Activated CD4-positive, alpha-beta T cell treated with anti-CD3 and anti-CD28 coated beads, Interleukin-2, amount 50 U/mL, for 1 hour (primary cell): ENCODE measurements around the gene MIPEP.
"Not testable (repeated sequence)": the region's sequence is repeated elsewhere in the genome, so short reads cannot be mapped to it uniquely, and the experiment has no call there.

Experiments used
- DNase-seq: peaks from one replicate; pipeline ENCODE4 v3.0.0-alpha.2; 2020

Gene MIPEP

GRCh38 chr13:23770973-23771372 lies 118.2 kb downstream of the MIPEP start:
- DNase-seq: no peak

- DNase-seq: no peak
These were observed 118.8 kb downstream of the MIPEP start for GRCh38 chr13:23770428-23770827.

- DNase-seq: no peak
These were observed 119.8 kb downstream of the MIPEP start for GRCh38 chr13:23769401-23769800.

- no peak for DNase-seq
These were observed 121.4 kb downstream of the MIPEP start for GRCh38 chr13:23767838-23768237.

GRCh38 chr13:23766939-23767338 lies 122.3 kb downstream of the MIPEP start:
- DNase-seq: no peak

- DNase-seq: no peak
These were observed 122.9 kb downstream of the MIPEP start for GRCh38 chr13:23766283-23766682.

- no peak for DNase-seq
These were observed 123.7 kb downstream of the MIPEP start for GRCh38 chr13:23765531-23765930.

GRCh38 chr13:23763318-23763717 lies 125.9 kb downstream of the MIPEP start:
- DNase-seq: no peak

GRCh38 chr13:23761760-23762159 lies 127.4 kb downstream of the MIPEP start:
- DNase-seq: not testable (repeated sequence)

- no peak for DNase-seq
These were observed 129.2 kb downstream of the MIPEP start for GRCh38 chr13:23760000-23760399.

- DNase-seq: no peak
These were observed 130.2 kb downstream of the MIPEP start for GRCh38 chr13:23758798-23759527.

- DNase-seq: no peak
These were observed 134.2 kb downstream of the MIPEP start for GRCh38 chr13:23754997-23755396.

- DNase-seq: peak; percentile 31
These were observed 134.7 kb downstream of the MIPEP start for GRCh38 chr13:23754506-23754905.

GRCh38 chr13:23753458-23753857 lies 135.7 kb downstream of the MIPEP start:
- DNase-seq: no peak

- no peak for DNase-seq
These were observed 136.8 kb downstream of the MIPEP start for GRCh38 chr13:23752111-23753001.

GRCh38 chr13:23751195-23751594 lies 138.0 kb downstream of the MIPEP start:
- no peak for DNase-seq

- DNase-seq: no peak
These were observed 138.6 kb downstream of the MIPEP start for GRCh38 chr13:23750383-23751121.

GRCh38 chr13:23749288-23749873 lies 139.8 kb downstream of the MIPEP start:
- no peak for DNase-seq

- DNase-seq: no peak
These were observed 140.8 kb downstream of the MIPEP start for GRCh38 chr13:23748109-23748990.

GRCh38 chr13:23746141-23746540 lies 143.1 kb downstream of the MIPEP start:
- not testable (repeated sequence) for DNase-seq

- DNase-seq: no peak
These were observed 144.9 kb downstream of the MIPEP start for GRCh38 chr13:23744315-23744714.
